HG03378 (cell line): ENCODE results near the gene PCNX4.
"Not testable (repeated sequence)": the region's sequence is repeated elsewhere in the genome, so short reads cannot be mapped to it uniquely, and the experiment has no call there.

ENCODE experiments used
- ATAC-seq: cut with Tn5 transposase; IDR thresholded peaks from one replicate; pipeline ENCODE4 v1.9.1; 2021; ENCODE audit warnings: mild to moderate bottlenecking, moderate library complexity; ENCODE audit not compliant: unreplicated experiment

Gene PCNX4

GRCh38 chr14:60091550-60092525 lies at the start of gene PCNX4:
TSS of gene PCNX4 (plus strand) at chr14:60091923. CDS start at chr14:60107639, 15,716 bp downstream.
- peak; percentile 93 for ATAC-seq

GRCh38 chr14:60047976-60048375 lies 43.7 kb upstream of the PCNX4 start:
- ATAC-seq, result not testable (repeated sequence)

- ATAC-seq, result no peak
Observed at GRCh38 chr14:60051721-60052221, 40.0 kb upstream of the PCNX4 start.

GRCh38 chr14:60058087-60058486 lies 33.6 kb upstream of the PCNX4 start:
- ATAC-seq, result no peak

- ATAC-seq, result no peak
Observed at GRCh38 chr14:60061371-60061770, 30.4 kb upstream of the PCNX4 start.

- ATAC-seq, result peak; percentile 64
Observed at GRCh38 chr14:60064491-60065072, 27.1 kb upstream of the PCNX4 start.

GRCh38 chr14:60067882-60068281 lies 23.8 kb upstream of the PCNX4 start:
- ATAC-seq, result no peak

- ATAC-seq, result no peak
Observed at GRCh38 chr14:60079723-60080122, 12.0 kb upstream of the PCNX4 start.

GRCh38 chr14:60085085-60085484 lies 6.6 kb upstream of the PCNX4 start:
- no peak for ATAC-seq

- ATAC-seq, result no peak
Observed at GRCh38 chr14:60085693-60086092, 6.0 kb upstream of the PCNX4 start.

GRCh38 chr14:60087668-60088067 lies 4.1 kb upstream of the PCNX4 start:
- ATAC-seq, result no peak

GRCh38 chr14:60089221-60089620 lies 2.5 kb upstream of the PCNX4 start:
- ATAC-seq, result no peak

- no peak for ATAC-seq
Observed at GRCh38 chr14:60090864-60091519, 731 bp upstream of the PCNX4 start.

- no peak for ATAC-seq
Observed at GRCh38 chr14:60092526-60092920, 800 bp downstream of the PCNX4 start.

- ATAC-seq, result no peak
Observed at GRCh38 chr14:60093080-60093479, 1.4 kb downstream of the PCNX4 start.

- ATAC-seq, result no peak
Observed at GRCh38 chr14:60093606-60094005, 1.9 kb downstream of the PCNX4 start.

GRCh38 chr14:60094306-60094897 lies 2.7 kb downstream of the PCNX4 start:
- no peak for ATAC-seq

- ATAC-seq, result no peak
Observed at GRCh38 chr14:60095231-60095630, 3.5 kb downstream of the PCNX4 start.

GRCh38 chr14:60095781-60096450 lies 4.2 kb downstream of the PCNX4 start:
- no peak for ATAC-seq

GRCh38 chr14:60097974-60098373 lies 6.3 kb downstream of the PCNX4 start:
- ATAC-seq, result no peak
